Cardiac muscle cell (in vitro differentiated cells and primary cell): ENCODE data around the gene PEF1. TPM values are rescaled to one million over a fixed set of nuclear protein-coding genes. Genes with fewer than 3 reads are reported as not detected.

ENCODE experiments used
- DNase-seq, 2 donors: peaks; one replicate each; pipeline versions ENCODE4 v3.0.0 to v3.0.0-alpha.2; 2010 to 2017; ENCODE audit warnings: low read depth in 1 of 2, low spot score in 1 of 2
- H3K27ac ChIP-seq: fragments of 200-600 bp; sonication (generic); 2 replicates; pipeline ENCODE4 v1.5.1; 2016
- H3K27me3 ChIP-seq: fragments of 200-600 bp; sonication (generic); 2 replicates; pipeline ENCODE4 v1.6.0; 2016; ENCODE audit warnings: control low read depth
- H3K36me3 ChIP-seq: fragments of 200-600 bp; sonication (generic); 2 replicates; pipeline ENCODE4 v1.5.1; 2016; ENCODE audit warnings: control low read depth
- H3K4me1 ChIP-seq: fragments of 200-600 bp; sonication (generic); 2 replicates; pipeline ENCODE4 v1.8.1; 2017; ENCODE audit warnings: low read depth, mild to moderate bottlenecking, mixed run types
- H3K4me3 ChIP-seq: fragments of 200-600 bp; sonication (generic); 2 replicates; pipeline ENCODE4 v1.5.1; 2016; ENCODE audit warnings: mild to moderate bottlenecking
- H3K9me3 ChIP-seq: fragments of 200-600 bp; sonication (generic); 2 replicates; pipeline ENCODE4 v1.5.1; 2017; ENCODE audit warnings: low read depth, mild to moderate bottlenecking, control low read depth
- polyA plus RNA-seq: library from polyadenylated mRNA; unstranded; fragments of >200 nt; fragmentation: Nextera tagmentation; extraction: Ambion mirVana; gene quantifications from 2 replicates; pipeline ENCODE4 v1.2.1, GENCODE V29; 2016
- total RNA-seq: library from RNA; depleted of rRNA; stranded (reverse); fragments of >200 nt; gene quantifications from 2 replicates; pipeline ENCODE4 v1.2.3, GENCODE V29; 2016
- TF ChIP-seq, protein P1 (sequence below): IDR thresholded peaks from 2 replicates; pipeline ENCODE4 v1.5.1; 2012; ENCODE audit warnings: low read depth, mild to moderate bottlenecking, low read length

Gene PEF1
- total and polyA plus RNA-seq, 2 experiments from 2014 or later = 89.3 to 97.8 TPM

DNA sequence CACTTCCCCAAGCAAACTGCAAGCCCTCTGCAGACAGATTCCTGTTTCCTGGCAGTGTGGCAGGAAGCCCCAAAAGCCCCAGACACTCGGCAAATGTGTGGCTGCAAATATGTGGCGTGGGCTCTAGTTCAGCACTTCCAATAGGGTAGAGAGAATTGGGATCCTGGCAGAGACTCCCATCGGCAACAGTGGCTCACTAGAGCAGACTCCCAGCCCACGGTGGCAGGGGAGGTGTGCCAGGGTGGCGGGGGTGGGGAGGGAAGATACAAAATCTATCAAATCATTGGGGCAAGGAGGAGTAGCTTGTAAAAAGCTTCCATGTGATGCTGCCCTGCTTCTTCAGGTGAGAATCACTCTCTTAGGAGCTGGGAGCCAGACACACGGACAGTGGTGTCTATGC lies 33.3 kb upstream of the PEF1 start:
- no peaks in the 10 kb centered on the region for H3K36me3 ChIP-seq
- H3K4me1 ChIP-seq = peaks cover 35% of the 10 kb centered on the region

DNA sequence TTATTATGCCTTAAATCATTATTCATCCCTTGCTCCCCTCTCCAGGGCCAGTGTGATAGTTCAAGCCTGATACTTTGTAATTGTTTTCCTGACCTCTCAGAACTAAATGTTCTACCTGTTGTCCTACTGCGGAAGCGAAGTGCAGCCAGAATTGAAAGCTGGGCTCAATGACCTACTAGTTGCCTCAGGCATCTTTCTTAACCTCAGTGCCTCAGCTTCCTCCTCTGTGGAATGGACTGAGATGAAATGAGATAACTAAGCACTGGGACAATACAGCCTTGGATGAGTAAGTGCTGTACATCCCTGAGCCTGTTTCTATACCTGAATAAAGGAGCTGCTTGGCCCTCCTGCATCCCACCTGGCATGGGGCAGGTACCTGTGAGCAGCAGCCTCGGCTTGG lies 32.7 kb upstream of the PEF1 start:
- DNase-seq = no peak
- Histone ChIP-seq H3K4me1 (peaks cover 35% of the 10 kb centered on the region), H3K36me3 (no peaks in the 10 kb centered on the region), H3K27ac (no peak overlapping the region), H3K4me3 (no peak overlapping the region), H3K27me3 (no peaks in the 10 kb centered on the region), H3K9me3 (no peaks in the 10 kb centered on the region)
- TF ChIP-seq, protein P1, sequence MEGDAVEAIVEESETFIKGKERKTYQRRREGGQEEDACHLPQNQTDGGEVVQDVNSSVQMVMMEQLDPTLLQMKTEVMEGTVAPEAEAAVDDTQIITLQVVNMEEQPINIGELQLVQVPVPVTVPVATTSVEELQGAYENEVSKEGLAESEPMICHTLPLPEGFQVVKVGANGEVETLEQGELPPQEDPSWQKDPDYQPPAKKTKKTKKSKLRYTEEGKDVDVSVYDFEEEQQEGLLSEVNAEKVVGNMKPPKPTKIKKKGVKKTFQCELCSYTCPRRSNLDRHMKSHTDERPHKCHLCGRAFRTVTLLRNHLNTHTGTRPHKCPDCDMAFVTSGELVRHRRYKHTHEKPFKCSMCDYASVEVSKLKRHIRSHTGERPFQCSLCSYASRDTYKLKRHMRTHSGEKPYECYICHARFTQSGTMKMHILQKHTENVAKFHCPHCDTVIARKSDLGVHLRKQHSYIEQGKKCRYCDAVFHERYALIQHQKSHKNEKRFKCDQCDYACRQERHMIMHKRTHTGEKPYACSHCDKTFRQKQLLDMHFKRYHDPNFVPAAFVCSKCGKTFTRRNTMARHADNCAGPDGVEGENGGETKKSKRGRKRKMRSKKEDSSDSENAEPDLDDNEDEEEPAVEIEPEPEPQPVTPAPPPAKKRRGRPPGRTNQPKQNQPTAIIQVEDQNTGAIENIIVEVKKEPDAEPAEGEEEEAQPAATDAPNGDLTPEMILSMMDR = no peak

More for the DNA sequence above, 33.3 kb upstream of the PEF1 start:
- H3K27ac ChIP-seq = no peak overlapping the region
- no peaks in the 10 kb centered on the region for H3K27me3 ChIP-seq
- no peak overlapping the region for H3K4me3 ChIP-seq
- TF ChIP-seq, protein P1 = no peak
- no peak for DNase-seq
- H3K9me3 ChIP-seq = no peaks in the 10 kb centered on the region

DNA sequence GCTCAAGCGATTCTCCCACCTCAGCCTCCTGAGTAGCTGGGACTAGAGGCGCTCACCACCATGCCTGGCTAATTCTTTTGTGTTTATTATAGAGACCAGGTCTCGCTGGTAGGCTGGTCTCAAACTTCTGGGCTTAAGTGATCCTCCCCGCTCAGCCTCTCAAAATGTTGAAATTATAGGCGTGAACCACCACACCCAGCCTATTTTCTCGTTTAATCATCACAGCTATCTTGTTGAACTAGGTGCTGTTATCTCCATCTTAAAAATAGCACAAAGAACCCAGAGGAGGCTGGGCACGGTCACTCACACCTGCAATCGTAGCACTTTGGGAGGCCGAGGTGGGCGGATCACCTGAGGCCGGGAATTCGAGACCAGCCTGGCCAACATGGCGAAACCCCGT lies 31.1 kb upstream of the PEF1 start:
- Histone ChIP-seq H3K36me3 (no peaks in the 10 kb centered on the region), H3K9me3 (no peaks in the 10 kb centered on the region), H3K4me3 (no peak overlapping the region), H3K4me1 (peaks cover 26% of the 10 kb centered on the region), H3K27me3 (no peaks in the 10 kb centered on the region), H3K27ac (peak overlapping the region; percentile 91)
- no peak for DNase-seq
- TF ChIP-seq, protein P1 = no peak

DNA sequence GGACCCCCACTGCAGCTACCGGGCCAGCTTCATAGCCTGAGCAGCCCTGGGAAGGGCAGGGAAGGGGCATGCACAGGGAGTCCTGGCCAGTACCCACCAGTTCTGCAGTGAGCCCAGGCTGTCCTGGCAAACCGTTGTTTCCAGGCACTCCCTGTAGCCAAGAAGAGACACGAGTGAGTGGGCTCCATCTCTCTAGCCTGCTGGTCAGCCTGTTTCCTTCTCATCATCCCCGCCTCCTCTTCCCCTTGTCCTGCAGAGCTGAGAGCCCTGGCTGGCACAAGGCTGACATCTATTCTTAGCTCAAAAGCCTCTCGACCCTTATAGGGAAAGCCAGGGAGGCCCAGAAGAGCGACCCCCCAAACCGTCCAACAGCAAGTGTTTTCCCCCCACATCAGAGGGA lies 30.5 kb upstream of the PEF1 start:
- H3K4me3 ChIP-seq = no peak overlapping the region
- H3K27ac ChIP-seq = peak overlapping the region; percentile 91
- H3K9me3 ChIP-seq = no peaks in the 10 kb centered on the region
- TF ChIP-seq, protein P1 = no peak
- H3K27me3 ChIP-seq = no peaks in the 10 kb centered on the region
- peak in 1 of 2 donors; percentile 74 for DNase-seq
- H3K4me1 ChIP-seq = peaks cover 32% of the 10 kb centered on the region
- no peaks in the 10 kb centered on the region for H3K36me3 ChIP-seq

DNA sequence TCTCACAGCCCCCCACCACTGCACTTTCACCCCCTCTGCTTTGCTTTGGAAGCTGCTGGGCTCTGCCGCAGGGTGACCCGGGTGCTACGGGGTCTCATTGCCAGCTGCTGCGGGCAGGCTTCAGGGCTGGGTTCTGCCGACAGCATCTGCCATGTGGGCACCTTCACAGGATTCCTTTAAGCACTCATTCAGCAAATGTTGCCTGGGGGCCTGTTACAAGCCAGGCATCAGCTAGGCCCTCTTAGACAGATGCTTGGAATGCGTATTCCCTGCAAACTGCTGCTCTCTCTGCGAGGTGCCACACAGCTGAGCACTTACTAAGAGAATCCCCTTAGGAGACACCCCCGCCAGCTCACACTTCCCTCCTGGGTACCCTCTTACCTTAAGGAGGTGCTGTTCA lies 29.9 kb upstream of the PEF1 start:
- Histone ChIP-seq H3K4me1 (peaks cover 37% of the 10 kb centered on the region), H3K9me3 (no peaks in the 10 kb centered on the region), H3K27ac (peak overlapping the region; percentile 91), H3K4me3 (no peak overlapping the region), H3K27me3 (no peaks in the 10 kb centered on the region), H3K36me3 (no peaks in the 10 kb centered on the region)
- TF ChIP-seq, protein P1 = no peak
- DNase-seq = no peak

DNA sequence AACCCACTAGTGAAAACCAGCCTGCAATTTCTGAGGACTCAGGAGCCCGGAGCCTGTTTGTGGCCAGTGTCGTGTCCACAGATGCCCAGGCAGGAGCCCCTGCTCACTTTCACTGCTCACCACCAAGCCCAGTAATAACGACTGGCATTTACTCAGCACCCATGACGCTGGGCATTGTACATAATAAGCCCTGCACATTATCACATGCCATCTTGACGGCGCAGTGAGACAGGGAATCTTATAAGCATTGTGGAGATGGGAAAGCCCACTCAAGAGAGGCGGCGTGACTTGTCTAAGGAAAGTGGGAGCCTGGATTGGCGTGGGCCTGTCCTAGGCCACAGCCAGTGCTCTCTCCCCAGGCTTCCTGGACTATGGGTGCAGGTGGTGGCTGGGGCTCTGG lies 28.8 kb upstream of the PEF1 start:
- no peak overlapping the region for H3K4me3 ChIP-seq
- TF ChIP-seq, protein P1 = no peak
- DNase-seq = no peak
- no peak overlapping the region for H3K27ac ChIP-seq
- H3K36me3 ChIP-seq = no peaks in the 10 kb centered on the region
- peaks cover 41% of the 10 kb centered on the region for H3K4me1 ChIP-seq
- no peaks in the 10 kb centered on the region for H3K27me3 ChIP-seq
- H3K9me3 ChIP-seq = no peaks in the 10 kb centered on the region
